HG02588 (cell line): ENCODE data around the gene MAML2.

Experiments
- ATAC-seq: cut with Tn5 transposase; IDR thresholded peaks from one replicate; pipeline ENCODE4 v1.9.1; 2021; ENCODE audit warnings: mild to moderate bottlenecking, moderate library complexity; ENCODE audit not compliant: unreplicated experiment

Gene MAML2

GRCh38 chr11:96109331-96110030 lies 233.5 kb downstream of the MAML2 start:
- ATAC-seq, result no peak

DNA sequence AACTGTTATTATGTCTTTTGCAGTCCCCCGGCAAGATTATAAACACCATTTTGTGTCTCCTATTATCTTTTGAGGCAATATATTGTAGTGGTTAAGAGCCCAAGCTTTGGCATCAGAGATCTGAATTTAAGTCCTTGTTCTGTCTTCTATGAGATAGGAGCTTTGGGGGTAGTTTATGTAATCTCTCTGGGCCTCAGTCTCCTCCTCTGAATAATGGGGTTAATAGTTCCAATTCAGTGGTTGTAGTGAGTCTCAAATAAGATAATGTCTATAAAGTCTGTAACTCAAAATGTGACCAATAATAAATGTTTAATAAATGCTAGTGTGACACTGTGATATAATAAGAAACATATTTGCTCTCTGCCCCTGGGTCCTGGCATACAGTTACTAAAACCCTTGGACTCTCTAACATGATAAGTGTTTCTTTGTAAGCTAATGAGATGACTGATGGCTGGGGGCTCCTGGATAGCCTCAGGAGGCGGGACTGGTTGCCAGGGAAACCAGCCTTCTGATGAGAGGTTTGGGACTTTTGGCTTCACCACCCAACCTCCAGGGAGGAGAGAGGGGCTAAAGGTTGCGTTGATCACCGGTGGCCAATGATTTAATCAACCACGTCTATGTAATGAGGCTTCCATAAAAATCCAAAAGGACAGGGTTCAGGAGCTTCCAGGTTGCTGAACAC lies 235.7 kb downstream of the MAML2 start:
- no peak for ATAC-seq

- ATAC-seq, result no peak
Observed at GRCh38 chr11:96106645-96107044, 236.3 kb downstream of the MAML2 start.

DNA sequence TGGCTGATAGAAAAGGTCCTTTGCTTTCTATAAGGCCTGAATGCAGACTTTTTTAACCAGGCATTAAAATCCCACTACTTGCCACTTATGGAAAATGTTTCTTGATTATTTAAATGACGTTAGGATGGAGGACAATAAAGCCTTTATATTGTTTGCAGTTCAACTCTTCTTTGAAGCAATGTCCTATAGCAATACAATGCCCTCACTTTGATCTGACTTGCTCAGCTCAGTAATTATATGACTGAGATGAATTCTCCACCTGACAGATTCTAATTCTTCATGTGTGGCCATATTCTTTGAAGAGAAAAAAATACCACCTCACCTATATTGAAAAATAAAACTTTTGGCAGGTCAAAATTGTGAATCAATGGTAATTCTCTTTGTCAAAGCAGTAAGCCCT lies 237.1 kb downstream of the MAML2 start:
- ATAC-seq, result no peak

GRCh38 chr11:96105197-96105895 lies 237.6 kb downstream of the MAML2 start:
- no peak for ATAC-seq

GRCh38 chr11:96104496-96104895 lies 238.5 kb downstream of the MAML2 start:
- ATAC-seq, result no peak

- ATAC-seq, result no peak
Observed at GRCh38 chr11:96103721-96104120, 239.3 kb downstream of the MAML2 start.

DNA sequence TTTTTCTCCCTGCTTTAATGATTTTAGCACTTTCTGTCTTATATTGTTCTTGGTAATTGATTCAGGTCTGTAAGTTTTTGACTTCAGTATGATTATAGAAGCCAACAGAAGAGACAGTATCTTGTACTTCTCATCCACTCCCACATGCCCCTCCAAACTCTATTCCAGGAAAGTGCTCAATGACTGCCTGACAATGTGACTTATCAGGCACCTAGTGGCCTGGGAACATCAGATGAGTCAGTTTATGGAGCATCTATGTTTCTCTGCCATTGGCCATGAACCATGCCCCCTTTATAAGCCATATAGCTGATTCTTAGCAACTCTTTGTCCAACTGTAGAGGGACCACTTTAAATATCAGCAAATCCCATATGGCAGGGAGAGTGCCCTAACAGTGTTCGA lies 239.9 kb downstream of the MAML2 start:
- ATAC-seq, result no peak

- ATAC-seq, result no peak
Observed at GRCh38 chr11:96102664-96103078, 240.3 kb downstream of the MAML2 start.

GRCh38 chr11:96101146-96101545 lies 241.8 kb downstream of the MAML2 start:
- ATAC-seq, result no peak

GRCh38 chr11:96098511-96099241 lies 244.3 kb downstream of the MAML2 start:
- ATAC-seq, result no peak

DNA sequence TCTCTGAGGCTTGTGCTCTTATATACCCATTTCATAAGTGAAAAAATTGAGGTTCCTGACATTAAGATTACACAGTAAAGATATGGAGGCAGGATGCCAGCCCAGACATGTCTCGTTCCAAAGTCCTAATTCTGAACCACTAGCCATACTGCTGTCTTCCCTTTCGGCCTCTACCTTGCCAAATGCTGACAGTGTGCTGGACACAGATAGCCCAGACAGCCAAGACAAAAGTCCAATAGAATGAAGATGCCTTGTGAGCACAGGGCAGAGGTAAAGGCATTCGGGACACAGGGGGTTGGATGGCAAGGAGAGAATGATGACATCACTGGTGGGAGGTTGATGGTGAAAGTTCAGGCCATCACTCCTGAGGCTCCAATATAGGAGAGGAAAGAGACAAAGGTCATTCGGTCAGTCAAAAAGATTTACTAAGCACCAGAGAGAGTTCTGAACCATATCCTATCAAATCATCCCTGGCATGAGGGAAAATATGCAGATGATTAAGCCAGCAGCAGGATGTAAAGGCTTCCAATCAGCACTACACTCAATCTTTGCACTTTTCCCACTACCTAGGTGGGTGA lies 245.1 kb downstream of the MAML2 start:
- ATAC-seq, result no peak

- ATAC-seq, result no peak
Observed at GRCh38 chr11:96096360-96096759, 246.6 kb downstream of the MAML2 start.

DNA sequence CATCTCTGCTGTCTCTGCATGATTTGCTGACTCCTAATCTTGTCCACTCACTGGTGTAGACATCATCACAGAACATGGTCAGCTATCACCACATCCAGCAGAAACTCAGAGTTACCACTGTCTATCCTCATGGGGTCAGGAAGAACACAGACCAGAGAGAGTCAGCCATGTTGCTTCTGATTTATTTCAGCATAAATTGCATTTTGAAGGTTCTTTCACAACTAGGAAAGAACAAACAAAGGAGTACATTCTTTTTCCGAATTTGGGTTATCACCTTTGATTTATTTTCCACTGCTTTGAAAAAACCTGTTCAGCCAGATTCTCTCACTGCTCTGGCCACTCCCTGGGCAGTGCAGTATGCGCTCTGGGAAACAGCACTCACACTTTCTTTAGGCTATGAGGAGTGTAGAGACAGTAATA lies 247.1 kb downstream of the MAML2 start:
- ATAC-seq, result no peak

DNA sequence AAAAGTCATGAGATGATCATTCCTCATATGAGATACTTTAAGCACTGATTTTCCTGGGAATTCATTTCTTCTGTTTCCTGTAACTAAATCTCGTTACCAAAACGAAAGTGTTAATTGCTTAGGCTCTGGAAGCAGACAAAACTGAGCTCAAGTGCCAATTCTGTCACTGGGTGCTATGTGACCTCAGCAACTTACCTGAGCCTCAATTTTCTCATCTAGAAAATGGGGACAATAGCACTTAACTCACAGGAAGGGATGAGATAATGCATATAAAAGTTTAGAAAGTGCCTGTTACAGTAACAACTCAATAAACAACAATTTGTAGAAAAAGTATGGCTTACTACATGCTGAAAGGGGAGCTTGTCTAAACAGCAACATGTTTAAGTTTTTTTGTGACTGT lies 248.8 kb downstream of the MAML2 start:
- ATAC-seq, result no peak

DNA sequence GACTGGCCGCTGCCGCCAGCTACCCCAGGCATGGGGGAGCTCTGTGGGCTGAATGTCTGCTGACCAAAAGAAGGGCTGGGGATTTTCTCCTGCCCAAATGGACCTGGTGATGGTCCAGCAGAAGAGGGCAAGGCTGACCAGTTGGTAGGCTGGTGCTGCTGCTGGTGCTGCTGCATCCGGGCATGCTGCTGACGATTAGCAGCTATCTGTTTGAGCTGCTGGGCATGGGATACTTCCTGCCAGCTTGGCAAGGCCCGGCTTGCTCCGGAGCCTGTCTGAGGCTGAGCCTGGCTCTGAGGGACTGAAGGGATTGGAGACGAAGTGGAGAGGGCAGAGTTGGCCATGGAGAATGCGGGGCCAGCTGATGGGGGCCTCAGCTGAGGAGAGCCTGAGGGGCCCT lies 250.5 kb downstream of the MAML2 start:
- no peak for ATAC-seq

GRCh38 chr11:96091476-96091875 lies 251.5 kb downstream of the MAML2 start:
- ATAC-seq, result no peak

DNA sequence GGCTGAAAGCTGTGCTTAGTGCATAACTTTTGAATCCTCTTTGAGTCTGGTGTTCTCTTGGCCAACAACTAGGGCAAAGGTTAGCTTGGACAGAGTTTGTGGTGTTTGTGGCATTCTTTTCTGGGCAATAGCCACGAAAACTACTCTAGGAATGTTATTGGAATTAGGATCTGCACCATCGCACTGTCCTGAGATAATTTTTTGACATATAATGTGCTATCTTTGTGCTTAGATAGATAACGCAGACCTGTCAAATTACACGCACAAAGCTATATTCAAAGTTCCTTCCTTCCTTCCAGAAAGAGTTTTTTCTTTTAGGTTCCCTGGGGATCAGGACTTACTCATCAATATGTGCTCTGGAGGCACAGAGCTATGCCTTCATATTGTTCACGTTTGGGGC lies 252.3 kb downstream of the MAML2 start:
- no peak for ATAC-seq

DNA sequence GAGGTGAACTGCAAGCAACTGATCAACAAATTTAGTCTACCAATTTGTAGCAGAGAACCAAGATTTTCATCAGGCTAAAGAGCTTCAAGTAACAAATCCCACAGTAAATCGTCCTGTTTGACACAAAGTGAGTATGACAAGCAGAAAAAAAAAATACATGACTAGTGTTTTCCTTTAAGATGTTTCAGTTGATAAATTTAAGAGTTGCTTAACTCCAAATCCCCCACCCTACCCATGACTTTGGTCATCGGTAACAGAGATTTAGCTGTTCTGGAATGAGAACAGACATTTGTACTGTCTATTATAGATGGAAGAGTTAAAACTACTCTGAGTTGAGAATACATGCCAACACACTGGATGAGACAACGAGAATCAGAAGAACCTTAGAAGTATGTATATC lies 254.1 kb downstream of the MAML2 start:
- ATAC-seq, result no peak

GRCh38 chr11:96086111-96086510 lies 256.9 kb downstream of the MAML2 start:
- ATAC-seq, result no peak

DNA sequence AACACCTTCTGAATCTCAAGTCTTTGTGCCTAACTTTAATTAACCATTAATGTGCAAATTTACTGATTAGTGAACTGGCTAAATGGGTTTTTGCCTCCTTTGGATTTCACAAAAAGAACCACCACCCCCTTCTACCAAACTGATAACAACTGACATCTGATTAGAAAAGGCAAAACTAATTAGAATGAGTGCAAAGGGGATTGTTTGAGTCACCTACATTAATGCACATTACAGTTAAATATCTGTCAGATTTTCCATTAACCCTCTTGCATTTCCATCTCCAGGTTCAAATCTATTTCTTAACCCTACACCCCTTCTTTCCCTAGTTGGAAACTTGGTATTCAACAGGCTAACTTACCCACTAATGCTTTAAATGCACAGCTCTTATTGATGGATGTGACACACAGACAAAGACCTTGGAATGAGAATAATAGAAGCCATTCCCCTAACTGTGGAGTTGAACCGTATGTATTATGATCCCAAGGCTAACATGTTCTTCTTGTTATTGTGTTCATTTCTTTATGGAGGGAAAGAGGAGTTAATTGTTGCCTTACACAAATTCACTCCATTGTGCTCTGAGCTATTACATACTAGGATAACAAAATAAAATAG lies 257.6 kb downstream of the MAML2 start:
- ATAC-seq, result no peak
